Body of pancreas (tissue), 4 donors: ENCODE results near the gene GYS1.

ENCODE experiments used
- POLR2A ChIP-seq, 3 donors: fragments of 450-650 bp; IDR thresholded peaks; one replicate each; pipeline ENCODE4 v1.6.1; 2016; ENCODE audit warnings: antibody characterized with exemption in 3 of 3, mild to moderate bottlenecking in 2 of 3
- TF ChIP-seq, protein P1 (sequence below), 7 experiments: fragments of 450-650 bp in 4 of 7; fragments of 200-600 bp in 3 of 7; sonication (generic) in 3 of 7; IDR thresholded peaks; one replicate each; pipeline ENCODE4 v1.5.1; 2016 to 2019; ENCODE audit warnings: antibody characterized with exemption in 7 of 7

DNA sequence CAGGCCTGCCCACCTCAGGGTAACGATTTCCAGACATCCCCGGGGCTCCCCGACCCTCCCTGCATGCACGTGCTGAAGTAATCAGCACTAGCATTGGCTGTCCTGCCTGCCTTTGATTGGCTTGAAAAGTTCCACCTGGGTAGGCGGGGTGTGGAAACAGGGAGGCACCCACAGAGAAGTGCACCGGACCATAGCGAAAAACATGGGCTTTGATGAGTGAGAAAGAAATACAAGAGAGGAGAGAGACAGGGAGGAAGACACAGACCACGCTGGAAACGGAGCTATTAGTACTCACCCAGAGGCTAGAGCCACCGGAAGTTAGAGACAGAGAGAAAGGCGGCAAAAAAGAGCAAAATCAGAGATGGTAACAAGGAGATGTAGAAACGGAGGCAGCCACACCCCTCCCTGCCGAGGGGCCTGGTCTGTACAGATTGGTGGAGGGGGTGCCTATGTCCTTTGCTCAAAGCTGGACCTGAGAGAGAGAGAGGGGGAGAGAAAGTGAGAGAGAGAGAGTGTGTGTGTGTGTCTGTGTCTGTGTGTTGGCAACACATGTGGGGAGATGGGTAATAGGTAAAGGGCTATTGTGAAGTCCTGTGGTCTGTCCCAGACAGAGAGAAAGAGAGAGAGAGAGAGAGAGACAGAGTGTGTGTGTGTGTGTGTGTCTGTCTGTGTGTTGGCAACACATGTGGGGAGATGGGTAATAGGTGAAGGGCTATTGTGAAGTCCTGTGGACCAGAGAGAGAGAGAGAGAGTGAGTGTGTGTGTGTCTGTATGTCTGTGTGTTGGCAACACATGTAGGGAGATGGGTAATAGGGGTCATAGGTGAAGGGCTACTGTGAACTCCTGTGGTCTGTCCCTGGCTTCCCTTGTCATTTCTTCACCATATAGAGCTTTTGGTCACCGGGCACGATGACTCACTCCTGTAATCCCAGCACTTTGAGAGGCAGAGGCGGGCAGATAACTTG, 28.1 kb upstream of the GYS1 start:
- TF ChIP-seq, protein P1, sequence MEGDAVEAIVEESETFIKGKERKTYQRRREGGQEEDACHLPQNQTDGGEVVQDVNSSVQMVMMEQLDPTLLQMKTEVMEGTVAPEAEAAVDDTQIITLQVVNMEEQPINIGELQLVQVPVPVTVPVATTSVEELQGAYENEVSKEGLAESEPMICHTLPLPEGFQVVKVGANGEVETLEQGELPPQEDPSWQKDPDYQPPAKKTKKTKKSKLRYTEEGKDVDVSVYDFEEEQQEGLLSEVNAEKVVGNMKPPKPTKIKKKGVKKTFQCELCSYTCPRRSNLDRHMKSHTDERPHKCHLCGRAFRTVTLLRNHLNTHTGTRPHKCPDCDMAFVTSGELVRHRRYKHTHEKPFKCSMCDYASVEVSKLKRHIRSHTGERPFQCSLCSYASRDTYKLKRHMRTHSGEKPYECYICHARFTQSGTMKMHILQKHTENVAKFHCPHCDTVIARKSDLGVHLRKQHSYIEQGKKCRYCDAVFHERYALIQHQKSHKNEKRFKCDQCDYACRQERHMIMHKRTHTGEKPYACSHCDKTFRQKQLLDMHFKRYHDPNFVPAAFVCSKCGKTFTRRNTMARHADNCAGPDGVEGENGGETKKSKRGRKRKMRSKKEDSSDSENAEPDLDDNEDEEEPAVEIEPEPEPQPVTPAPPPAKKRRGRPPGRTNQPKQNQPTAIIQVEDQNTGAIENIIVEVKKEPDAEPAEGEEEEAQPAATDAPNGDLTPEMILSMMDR (IDR thresholded peaks at IDR 0.05) = no peak
- no peak for TF ChIP-seq POLR2A (IDR thresholded peaks at IDR 0.05)
